Activated CD4-positive, alpha-beta T cell treated with anti-CD3 and anti-CD28 coated beads, Interleukin-10, Interleukin-2, amounts not matched to agents 100 ng/mL and 50 ng/mL, durations not matched to agents 16 hours and 8 hours (primary cell): ENCODE data around the gene EIPR1.

Experiments
- DNase-seq: peaks from one replicate; pipeline ENCODE4 v3.0.0-alpha.2; 2020

Gene EIPR1

DNA sequence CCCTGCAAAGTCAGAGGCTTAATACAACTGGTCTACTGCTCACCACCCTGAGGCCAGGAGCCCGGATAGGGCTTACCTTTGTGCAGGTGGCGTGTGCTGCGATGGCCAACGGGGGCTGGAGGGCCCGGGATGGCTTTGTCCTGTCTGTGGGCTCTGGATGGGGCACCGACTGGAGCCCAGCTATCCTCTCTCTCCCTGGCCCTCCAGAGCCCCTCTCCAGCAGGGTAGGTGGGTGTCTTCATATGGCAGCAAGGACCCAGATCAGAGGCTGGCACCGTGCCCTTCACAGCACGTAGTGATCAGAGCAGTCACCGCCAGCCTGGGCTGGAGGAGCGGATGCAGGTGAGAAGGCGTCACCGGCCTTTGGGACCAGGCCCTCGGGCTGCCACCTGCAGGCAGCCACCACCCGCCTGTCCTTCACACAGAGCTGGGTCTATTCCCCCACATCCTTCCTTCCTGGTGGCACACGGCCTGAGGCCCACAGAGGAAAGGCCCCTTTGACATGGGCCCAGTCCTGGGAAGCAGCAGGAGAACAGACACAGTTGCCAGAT is 232.1 kb downstream of the EIPR1 start:
- DNase-seq = no peak

- no peak for DNase-seq
Measured at GRCh38 chr2:3144856-3145255, 232.8 kb downstream of the EIPR1 start.

- no peak for DNase-seq
Measured at GRCh38 chr2:3143602-3144001, 234.0 kb downstream of the EIPR1 start.

- no peak for DNase-seq
Measured at GRCh38 chr2:3142961-3143571, 234.6 kb downstream of the EIPR1 start.

DNA sequence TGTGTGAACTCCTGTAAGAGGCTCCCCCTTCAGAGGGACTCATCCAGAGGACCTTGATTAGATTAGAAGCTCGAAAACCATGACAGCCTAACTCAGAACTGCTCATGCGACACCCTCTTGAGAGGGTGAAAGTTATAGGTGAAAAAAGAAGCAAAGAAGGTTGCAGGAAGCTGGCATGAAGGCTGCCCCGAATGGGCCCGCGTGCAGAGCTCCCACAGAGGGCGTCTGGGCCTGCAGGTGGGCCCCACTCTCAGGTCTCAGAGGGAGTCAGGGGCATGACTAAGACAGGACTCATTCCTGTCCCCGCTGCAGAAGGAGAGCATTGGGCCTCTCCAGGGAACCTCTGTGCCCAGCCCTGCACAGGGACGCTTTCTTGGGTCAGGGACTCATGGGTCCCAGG is 235.4 kb downstream of the EIPR1 start:
- DNase-seq = no peak

- no peak for DNase-seq
Measured at GRCh38 chr2:3141696-3142095, 235.9 kb downstream of the EIPR1 start.

GRCh38 chr2:3139906-3140305 is 237.7 kb downstream of the EIPR1 start:
- no peak for DNase-seq
